CD4-positive, alpha-beta T cell (primary cell): ENCODE measurements around the gene HES2. TPM values are rescaled to one million over a fixed set of nuclear protein-coding genes. Genes with fewer than 3 reads are reported as not detected.

Source experiments
- ATAC-seq: fragments of 200-7000 bp; cut with Tn5 transposase; one replicate; pipeline ENCODE4 v1.10.0; 2022; ENCODE audit warnings: mild to moderate bottlenecking; ENCODE audit not compliant: poor library complexity
- CTCF ChIA-PET: fragments of 350-600 bp; sonication (Branson Sonifier 250); formaldehyde crosslinking; loops from one replicate; lab custom pipeline; 2021; ENCODE audit warnings: antibody characterized with exemption, inconsistent platforms; lab: Charles Lee
- POLR2A ChIA-PET: fragments of 350-600 bp; sonication (Branson Sonifier 250); formaldehyde crosslinking; loops from one replicate; lab custom pipeline; 2021; ENCODE audit warnings: antibody characterized with exemption, inconsistent platforms; lab: Charles Lee
- DNase-seq, 14 experiments: peaks; one replicate each; pipeline ENCODE4 v3.0.0-alpha.2; 2013 to 2020; ENCODE audit warnings: mixed read lengths in 2 of 14
- H3K27ac ChIP-seq, 2 donors: one replicate each; pipeline versions ENCODE4 v1.5.1 to v1.7.0; 2013; ENCODE audit warnings: low read length in 2 of 2, low read depth in 1 of 2, mild to moderate bottlenecking in 1 of 2
- H3K27me3 ChIP-seq, 2 experiments: 1 replicate in 1 of 2; 2 replicates in 1 of 2; pipeline versions ENCODE4 v1.6.1 to v1.7.0; 2013; ENCODE audit warnings: low read length in 2 of 2, control low read depth in 1 of 2, mild to moderate bottlenecking in 1 of 2, moderate library complexity in 1 of 2; ENCODE audit not compliant: insufficient read depth in 2 of 2, control insufficient read depth in 1 of 2
- H3K36me3 ChIP-seq: one replicate; pipeline ENCODE4 v1.6.1; 2013; ENCODE audit warnings: low read length, control low read depth; ENCODE audit not compliant: insufficient read depth
- H3K4me1 ChIP-seq: one replicate; pipeline ENCODE4 v1.6.1; 2013; ENCODE audit warnings: low read length, control low read depth; ENCODE audit not compliant: insufficient read depth
- H3K4me3 ChIP-seq: one replicate; pipeline ENCODE4 v1.5.1; 2013; ENCODE audit warnings: mild to moderate bottlenecking, low read length, moderate library complexity
- H3K9me3 ChIP-seq, 2 experiments: 1 replicate in 1 of 2; 2 replicates in 1 of 2; pipeline versions ENCODE4 v1.6.1 to v1.7.0; 2013; ENCODE audit warnings: low read length in 2 of 2, mild to moderate bottlenecking in 2 of 2, control low read depth in 1 of 2, moderate library complexity in 1 of 2; ENCODE audit not compliant: control insufficient read depth in 1 of 2, insufficient read depth in 1 of 2
- H3K27ac Mint-ChIP-seq: one replicate; pipeline ENCODE4 v1.8.0; 2020; ENCODE audit warnings: mixed read lengths
- H3K27me3 Mint-ChIP-seq: one replicate; pipeline ENCODE4 v1.8.0; 2021; ENCODE audit warnings: mixed read lengths
- H3K36me3 Mint-ChIP-seq: one replicate; pipeline ENCODE4 v1.8.0; 2021; ENCODE audit warnings: low read depth, mixed read lengths
- H3K4me1 Mint-ChIP-seq: one replicate; pipeline ENCODE4 v1.8.0; 2021; ENCODE audit warnings: low read depth, mixed read lengths
- H3K4me3 Mint-ChIP-seq: one replicate; pipeline ENCODE4 v1.8.0; 2020; ENCODE audit warnings: mild to moderate bottlenecking, mixed read lengths
- H3K9me3 Mint-ChIP-seq: one replicate; pipeline ENCODE4 v1.8.0; 2020; ENCODE audit warnings: mixed read lengths
- intact Hi-C, 2 experiments: fragments of 100-400 bp; cut with DNase I in 1 of 2; cut with micrococcal nuclease in 1 of 2; formaldehyde crosslinking; loops; one replicate each; pipeline versions ENCODE4 v1.15.1 to v1.9.0; 2023 to 2025; cut with DNase I, micrococcal nuclease
- total RNA-seq, 174 experiments: library from RNA in 2 of 174; stranded (reverse) in 2 of 174; gene quantifications; one replicate each; pipeline ENCODE4 v1.2.3 and lab custom pipeline; 2021 to 2026
- TF ChIP-seq, protein P1 (sequence below): fragments of 200-600 bp; IDR thresholded peaks from one replicate; pipeline ENCODE4 v1.8.0; 2022; ENCODE audit warnings: antibody characterized with exemption, mild to moderate bottlenecking

HES2 gene
- total RNA-seq, 2 experiments from 2014 or later, result not detected

DNA sequence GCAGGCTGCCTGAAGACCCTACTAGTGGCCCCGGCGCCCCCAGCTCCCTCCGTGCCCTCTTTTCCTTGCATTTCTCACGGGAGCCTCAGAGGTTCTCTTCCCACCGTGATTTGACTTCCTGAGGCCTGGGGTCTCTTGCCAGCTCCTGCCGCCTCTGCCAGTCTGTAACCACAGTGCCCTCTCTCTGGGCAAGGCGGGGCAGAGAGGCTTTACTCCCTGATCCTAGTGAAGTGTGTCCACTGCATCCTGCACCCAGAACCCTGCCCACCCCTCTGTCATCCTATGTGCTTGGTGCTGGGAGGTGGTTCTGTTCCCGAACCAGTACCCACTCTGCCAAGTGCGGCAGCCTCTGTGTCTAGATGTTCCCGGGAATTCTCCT is 7.2 kb upstream of the HES2 start:
- Histone ChIP-seq H3K4me1 (peaks cover 23% of the 10 kb centered on the region), H3K36me3 (no peaks in the 10 kb centered on the region), H3K9me3 (peaks cover 0 to 9% of the 10 kb centered on the region in 2 experiments), H3K27ac (no peak overlapping the region), H3K27me3 (peaks cover 34% of the 10 kb centered on the region in 2 experiments), H3K4me3 (no peak overlapping the region)
- Mint-ChIP-seq H3K36me3 (no peaks in the 10 kb centered on the region), H3K4me3 (no peak overlapping the region), H3K9me3 (no peaks in the 10 kb centered on the region), H3K27ac (no peak overlapping the region), H3K27me3 (peaks cover 44% of the 10 kb centered on the region), H3K4me1 (peaks cover 13% of the 10 kb centered on the region)
- no peak for DNase-seq
- ChIA-PET CTCF (interaction anchor here (1.4 kb wide), 1 partner anchor 11 kb away, joined by 9 read pairs; no protein-coding TSS in a partner anchor), POLR2A (no interaction called here)
- intact Hi-C loops, result loop anchor here in 1 of 2 experiments (10.0 kb wide), 1 partner anchor 218 kb away; no protein-coding TSS in a partner anchor
- ATAC-seq, result no peak
- TF ChIP-seq, protein P1, sequence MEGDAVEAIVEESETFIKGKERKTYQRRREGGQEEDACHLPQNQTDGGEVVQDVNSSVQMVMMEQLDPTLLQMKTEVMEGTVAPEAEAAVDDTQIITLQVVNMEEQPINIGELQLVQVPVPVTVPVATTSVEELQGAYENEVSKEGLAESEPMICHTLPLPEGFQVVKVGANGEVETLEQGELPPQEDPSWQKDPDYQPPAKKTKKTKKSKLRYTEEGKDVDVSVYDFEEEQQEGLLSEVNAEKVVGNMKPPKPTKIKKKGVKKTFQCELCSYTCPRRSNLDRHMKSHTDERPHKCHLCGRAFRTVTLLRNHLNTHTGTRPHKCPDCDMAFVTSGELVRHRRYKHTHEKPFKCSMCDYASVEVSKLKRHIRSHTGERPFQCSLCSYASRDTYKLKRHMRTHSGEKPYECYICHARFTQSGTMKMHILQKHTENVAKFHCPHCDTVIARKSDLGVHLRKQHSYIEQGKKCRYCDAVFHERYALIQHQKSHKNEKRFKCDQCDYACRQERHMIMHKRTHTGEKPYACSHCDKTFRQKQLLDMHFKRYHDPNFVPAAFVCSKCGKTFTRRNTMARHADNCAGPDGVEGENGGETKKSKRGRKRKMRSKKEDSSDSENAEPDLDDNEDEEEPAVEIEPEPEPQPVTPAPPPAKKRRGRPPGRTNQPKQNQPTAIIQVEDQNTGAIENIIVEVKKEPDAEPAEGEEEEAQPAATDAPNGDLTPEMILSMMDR, result no peak

DNA sequence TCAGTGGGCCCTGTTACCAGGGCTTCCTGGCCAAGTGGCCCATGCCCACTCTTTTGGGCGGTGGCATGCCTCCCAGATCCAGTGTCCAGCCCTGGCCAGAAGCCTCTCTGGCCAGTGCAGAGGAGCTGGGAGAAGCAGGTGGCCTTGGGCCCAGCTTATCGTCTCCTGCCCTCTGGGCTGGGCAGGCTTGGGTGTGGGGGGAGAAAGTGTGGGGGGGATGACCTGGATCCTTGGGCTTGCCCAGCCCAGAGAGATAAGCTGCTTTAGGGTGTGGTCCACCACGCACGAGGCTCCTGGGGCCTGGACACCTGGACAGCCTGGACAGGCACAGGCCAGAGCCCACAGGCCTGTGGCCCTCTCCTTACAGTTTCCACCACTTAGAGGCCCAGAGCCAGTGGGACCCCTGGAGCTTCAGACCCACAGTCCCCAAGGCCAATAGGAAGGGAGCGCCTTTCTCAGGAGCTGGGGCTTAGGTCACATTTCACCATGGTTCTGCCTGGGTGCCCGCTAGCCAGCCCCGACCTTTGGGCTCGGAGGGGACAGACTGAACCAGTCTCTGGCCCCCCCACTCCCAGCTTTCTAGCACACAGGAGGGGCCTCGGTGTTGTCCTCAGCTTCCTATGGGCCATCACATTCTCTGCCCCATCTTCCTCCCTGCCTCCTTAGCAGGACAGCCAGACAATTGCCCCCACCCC is 6.7 kb upstream of the HES2 start:
- peaks cover 35 to 40% of the 10 kb centered on the region in 2 experiments for H3K27me3 ChIP-seq
- no peak overlapping the region for H3K27ac ChIP-seq
- no peaks in the 10 kb centered on the region for H3K36me3 ChIP-seq
- TF ChIP-seq, protein P1, result no peak
- H3K4me1 ChIP-seq, result peaks cover 23% of the 10 kb centered on the region
- peaks cover 13% of the 10 kb centered on the region for H3K4me1 Mint-ChIP-seq
- ATAC-seq (no peak), DNase-seq (peak in 1 of 14 experiments; percentile 11)
- intact Hi-C loops, result loop anchor here in 1 of 2 experiments (10.0 kb wide), 1 partner anchor 218 kb away; no protein-coding TSS in a partner anchor
- H3K9me3 Mint-ChIP-seq, result no peaks in the 10 kb centered on the region
- H3K36me3 Mint-ChIP-seq, result no peaks in the 10 kb centered on the region
- H3K27me3 Mint-ChIP-seq, result peaks cover 50% of the 10 kb centered on the region
- CTCF ChIA-PET, result interaction anchor here (1.4 kb wide), 1 partner anchor 11 kb away, joined by 9 read pairs; no protein-coding TSS in a partner anchor
- H3K27ac Mint-ChIP-seq, result no peak overlapping the region
- H3K4me3 Mint-ChIP-seq, result no peak overlapping the region
- H3K9me3 ChIP-seq, result peaks cover 0 to 9% of the 10 kb centered on the region in 2 experiments
- no peak overlapping the region for H3K4me3 ChIP-seq
- POLR2A ChIA-PET, result no interaction called here

DNA sequence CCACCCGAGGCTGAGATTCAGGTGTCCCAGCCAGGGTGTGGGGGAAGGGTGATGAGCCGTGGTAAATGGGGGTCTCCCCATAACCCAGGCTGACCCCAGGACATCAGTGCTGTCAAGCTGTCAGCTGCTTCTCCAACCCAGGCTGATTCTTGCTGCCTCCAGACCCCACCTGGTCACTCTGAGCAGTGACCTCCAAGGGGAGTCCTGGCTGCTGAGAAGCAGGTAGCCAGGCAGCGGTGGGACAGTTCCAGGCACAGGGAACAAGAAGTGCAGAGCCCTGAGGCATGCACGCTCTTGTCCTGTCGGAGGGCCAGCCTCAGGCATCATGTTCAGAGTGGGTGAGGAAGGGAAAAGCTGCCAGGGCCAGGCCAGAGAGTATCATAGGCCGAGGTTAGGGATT is 5.9 kb upstream of the HES2 start:
- H3K4me3 ChIP-seq, result no peak overlapping the region
- peak overlapping the region; percentile 11 for H3K4me3 Mint-ChIP-seq
- peaks cover 27% of the 10 kb centered on the region for H3K4me1 ChIP-seq
- no peaks in the 10 kb centered on the region for H3K36me3 Mint-ChIP-seq
- no peaks in the 10 kb centered on the region for H3K36me3 ChIP-seq
- TF ChIP-seq, protein P1, result no peak
- H3K27me3 Mint-ChIP-seq, result peaks cover 56% of the 10 kb centered on the region
- no peaks in the 10 kb centered on the region for H3K9me3 Mint-ChIP-seq
- peaks cover 0 to 13% of the 10 kb centered on the region in 2 experiments for H3K9me3 ChIP-seq
- CTCF ChIA-PET, result interaction anchor here (1.3 to 1.4 kb wide), 2 partner anchors 12 to 221 kb away, joined by 3 to 9 read pairs; no protein-coding TSS in a partner anchor
- no peak for ATAC-seq
- H3K27ac Mint-ChIP-seq, result no peak overlapping the region
- H3K27me3 ChIP-seq, result peaks cover 40 to 47% of the 10 kb centered on the region in 2 experiments
- POLR2A ChIA-PET, result no interaction called here
- H3K27ac ChIP-seq, result no peak overlapping the region
- intact Hi-C loops, result loop anchor here in 1 of 2 experiments (10.0 kb wide), 1 partner anchor 219 kb away; no protein-coding TSS in a partner anchor
- peaks cover 13% of the 10 kb centered on the region for H3K4me1 Mint-ChIP-seq
- no peak for DNase-seq
